GM20431 (cell line): Measurements from ENCODE around the gene MTFP1.

Experiments used
- in situ Hi-C: fragments of 300-500 bp; cut with MseI, MboI; formaldehyde crosslinking; loops from one replicate; pipeline ENCODE4 v1.15.0; 2020; ENCODE audit warnings: low sequenced_read_pairs; ENCODE audit not compliant: unreplicated experiment

The MTFP1 gene, protein sequence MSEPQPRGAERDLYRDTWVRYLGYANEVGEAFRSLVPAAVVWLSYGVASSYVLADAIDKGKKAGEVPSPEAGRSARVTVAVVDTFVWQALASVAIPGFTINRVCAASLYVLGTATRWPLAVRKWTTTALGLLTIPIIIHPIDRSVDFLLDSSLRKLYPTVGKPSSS

DNA sequence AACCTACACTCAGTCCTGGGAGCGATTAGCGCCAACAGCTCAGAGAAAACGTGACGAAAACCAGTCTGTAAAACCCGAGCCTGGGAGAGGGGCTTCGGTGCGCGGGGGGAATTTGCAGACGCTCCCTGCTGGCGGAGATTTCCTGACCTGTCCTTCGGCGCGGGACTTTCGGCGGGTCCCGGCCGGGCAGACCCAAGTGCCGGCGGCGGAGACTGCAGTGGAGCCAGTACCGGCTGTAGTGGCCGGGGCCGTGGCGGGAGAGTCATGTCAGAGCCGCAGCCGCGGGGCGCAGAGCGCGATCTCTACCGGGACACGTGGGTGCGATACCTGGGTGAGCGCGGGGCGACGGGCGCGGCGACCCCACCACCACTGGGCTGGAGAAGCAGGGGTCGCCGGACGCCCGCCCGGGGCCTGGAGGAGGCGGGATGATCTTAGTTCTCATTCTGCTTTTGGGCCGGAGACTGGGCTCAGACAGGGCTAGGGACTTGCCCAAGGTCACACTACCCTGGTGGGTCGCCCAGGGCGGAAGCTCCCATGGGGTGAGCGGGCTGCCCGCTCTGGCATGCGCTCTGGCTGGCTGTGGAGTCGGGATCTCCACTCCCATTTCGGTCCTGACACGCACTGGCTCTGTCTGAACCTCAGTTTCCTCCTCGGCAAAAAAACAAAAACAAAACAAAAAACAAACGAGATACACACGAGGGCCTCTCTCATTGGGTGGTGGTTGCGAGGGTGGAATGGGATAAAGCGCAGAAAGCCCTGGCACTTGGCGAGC is at the start of gene MTFP1:
MTFP1 (plus strand) TSS at position 153 of the 772 bp plus-strand sequence; CDS start at position 265, 112 bp downstream.
- in situ Hi-C loops: no loop called here

DNA sequence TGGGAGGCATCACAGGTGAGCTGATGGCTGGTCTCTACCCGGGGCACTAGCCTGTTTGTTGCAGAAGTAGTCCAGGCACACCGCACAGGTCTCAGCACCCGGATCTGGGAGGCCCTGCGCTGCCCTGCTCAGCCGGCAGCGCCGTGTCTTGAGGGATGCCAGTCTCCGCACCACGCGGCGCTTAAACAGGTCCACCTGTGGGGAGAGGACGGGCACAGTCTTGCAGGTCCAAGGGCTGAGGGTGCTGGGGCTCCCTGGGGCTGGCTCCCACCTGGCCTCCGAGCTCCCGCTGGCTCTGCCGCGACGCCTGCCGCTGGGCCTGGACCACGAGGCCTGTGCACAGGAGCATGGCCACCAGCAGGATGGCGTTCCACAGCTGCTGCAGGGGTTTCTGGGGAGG is 45.6 kb upstream of the MTFP1 start:
- in situ Hi-C loops: loop anchor here (10.0 kb wide), 2 partner anchors 95 to 275 kb away; partner anchors contain the start of gene CASTOR1

DNA sequence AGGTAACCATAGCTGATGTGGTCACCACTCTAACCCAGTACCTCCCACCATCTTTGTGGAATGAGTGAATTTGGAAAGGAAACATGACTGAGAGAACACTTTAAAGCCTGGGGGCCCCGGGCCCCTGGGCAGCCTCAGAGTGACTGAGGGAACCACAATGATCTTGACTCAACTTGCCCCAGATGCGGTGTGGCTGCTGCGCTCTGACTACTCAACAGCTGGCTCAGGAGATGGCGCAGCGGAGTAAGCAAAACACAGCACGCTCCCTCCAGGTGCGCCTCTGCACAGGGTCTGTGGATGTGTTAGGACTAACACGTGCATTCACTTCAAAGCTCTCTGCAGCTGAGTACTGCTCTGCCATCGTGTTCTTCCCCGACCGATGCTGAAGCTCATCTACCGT is 44.3 kb upstream of the MTFP1 start:
- in situ Hi-C loops: loop anchor here (10.0 kb wide), 2 partner anchors 96 to 276 kb away; partner anchors contain the start of gene CASTOR1

DNA sequence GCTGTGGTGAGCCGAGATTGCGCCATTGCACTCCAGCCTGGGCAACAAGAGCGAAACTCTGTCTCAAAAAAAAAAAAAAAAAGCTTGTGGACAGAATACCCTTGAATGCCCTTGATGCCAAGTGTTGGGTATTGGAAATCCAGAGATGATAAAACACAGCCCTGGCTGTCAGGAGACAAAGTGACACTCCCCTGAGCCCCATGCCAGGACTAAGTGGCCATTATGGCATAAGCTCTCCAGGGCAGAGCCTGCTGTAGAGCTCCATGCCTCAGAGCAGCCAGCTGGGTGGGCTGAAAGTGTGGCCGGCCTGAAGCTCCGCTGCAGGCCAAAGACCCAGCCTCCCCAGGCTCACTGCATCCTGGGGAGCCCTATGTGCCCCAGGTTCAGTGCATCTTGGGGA is 43.2 kb upstream of the MTFP1 start:
- in situ Hi-C loops: loop anchor here (10.0 kb wide), 2 partner anchors 98 to 278 kb away; partner anchors contain the start of gene CASTOR1

DNA sequence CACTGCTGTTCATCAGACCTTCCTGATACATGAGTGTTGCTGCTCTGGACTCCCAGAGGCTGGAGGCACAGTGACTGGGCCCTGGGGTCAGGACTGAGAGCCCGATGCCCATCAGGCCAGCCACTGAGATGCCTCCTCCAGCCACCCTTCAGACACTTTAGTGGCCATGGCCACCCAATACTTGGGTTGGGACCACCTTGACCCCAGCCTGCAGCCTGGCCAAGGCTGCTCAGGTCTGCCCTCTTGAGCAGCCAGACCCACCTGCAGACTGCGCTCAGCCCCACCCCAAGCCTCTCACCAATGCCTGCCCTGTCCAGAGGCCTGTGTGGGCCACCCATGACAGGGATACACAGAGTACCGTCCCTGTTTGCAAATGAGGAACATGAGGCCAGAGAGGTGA is 42.5 kb upstream of the MTFP1 start:
- in situ Hi-C loops: loop anchor here (10.0 kb wide), 2 partner anchors 98 to 278 kb away; partner anchors contain the start of gene CASTOR1

DNA sequence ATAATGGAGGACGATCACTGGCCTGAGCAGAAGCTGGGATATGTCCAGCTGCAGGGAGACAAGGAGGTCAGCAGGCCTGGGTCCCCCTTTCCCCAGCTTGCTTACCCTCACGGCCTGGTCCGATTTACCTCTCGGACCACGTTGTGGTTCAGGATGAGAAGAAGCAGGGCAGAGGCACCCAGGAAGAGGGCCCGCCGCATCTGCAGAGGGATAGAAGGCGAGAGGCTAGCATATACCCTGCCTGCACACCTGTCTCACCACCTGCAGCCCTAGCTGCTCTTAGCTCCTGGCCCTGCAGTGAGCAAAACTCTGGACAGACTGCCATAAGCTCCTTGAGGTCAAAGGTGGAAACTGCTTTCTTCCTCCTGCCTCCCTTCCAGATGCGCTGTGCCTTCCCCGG is 39.6 kb upstream of the MTFP1 start:
- in situ Hi-C loops: loop anchor here (10.0 kb wide), 2 partner anchors 101 to 281 kb away; partner anchors contain the start of gene CASTOR1

DNA sequence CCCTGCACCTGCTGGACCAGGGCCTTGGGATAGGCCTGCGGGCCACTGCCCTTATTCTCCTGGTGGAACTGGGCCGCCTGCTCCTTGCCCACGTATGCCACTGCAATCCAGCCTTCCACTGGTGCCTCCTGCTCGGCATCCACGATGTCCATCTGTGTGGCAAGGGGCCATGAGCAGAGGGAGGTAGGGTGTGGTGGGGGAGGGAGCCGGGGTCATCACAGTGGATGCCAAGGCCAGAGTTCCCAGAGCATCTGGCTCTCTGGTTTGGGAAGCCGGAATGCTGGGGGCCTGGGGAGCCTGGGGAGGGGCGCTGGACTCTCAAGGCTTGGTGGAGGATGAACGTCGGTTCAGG is 39.0 kb upstream of the MTFP1 start:
- in situ Hi-C loops: loop anchor here (10.0 kb wide), 2 partner anchors 102 to 282 kb away; partner anchors contain the start of gene CASTOR1

DNA sequence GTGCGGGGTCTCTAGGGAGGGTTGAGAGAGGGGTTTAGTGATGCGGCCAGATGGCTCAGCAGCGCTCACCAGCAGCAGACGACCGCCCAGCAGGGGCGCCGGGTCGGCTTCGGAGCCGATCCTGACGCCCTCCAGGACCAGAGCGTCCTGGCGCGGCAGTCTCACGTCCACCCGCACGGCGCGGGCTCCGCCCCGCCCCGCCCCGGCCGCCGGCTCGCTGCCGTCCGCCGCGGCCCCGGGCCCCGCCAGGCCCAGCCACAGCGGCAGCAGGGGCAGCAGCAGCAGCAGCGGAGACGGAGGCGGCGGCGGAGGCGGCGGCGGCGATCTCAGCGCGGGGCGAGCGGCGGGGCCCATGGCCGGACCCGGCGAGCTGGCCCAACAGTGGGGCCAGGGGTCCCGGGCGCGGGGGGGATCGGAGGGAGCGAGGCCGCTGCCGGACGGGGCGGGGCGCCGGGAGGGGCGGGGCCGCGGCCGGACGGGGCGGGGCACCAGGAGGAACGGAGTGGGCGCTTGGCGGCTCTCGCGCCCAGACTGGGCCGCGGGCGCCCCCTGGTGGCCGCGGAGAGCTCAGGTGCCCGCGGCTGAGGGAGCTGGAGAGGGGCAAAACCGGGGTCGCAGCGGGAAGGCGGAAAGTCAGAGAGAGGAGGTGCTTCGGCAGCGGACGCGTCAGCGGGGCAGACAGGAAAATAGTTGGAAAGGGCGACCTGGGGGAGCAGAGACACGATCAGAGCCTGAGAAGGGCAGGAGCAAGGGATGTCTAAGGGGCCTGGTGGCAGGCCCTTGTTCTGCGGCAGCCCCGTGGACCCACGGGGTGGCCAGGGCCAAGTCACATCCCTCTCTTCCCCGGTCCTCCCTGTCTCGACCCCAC is 38.4 kb upstream of the MTFP1 start, which contains the start of gene RNF215:
RNF215 (minus strand) TSS at position 452 of the 868 bp plus-strand sequence; CDS start at position 354, 98 bp downstream.
- in situ Hi-C loops: loop anchor here (10.0 kb wide), 2 partner anchors 102 to 282 kb away; partner anchors contain the start of gene CASTOR1

DNA sequence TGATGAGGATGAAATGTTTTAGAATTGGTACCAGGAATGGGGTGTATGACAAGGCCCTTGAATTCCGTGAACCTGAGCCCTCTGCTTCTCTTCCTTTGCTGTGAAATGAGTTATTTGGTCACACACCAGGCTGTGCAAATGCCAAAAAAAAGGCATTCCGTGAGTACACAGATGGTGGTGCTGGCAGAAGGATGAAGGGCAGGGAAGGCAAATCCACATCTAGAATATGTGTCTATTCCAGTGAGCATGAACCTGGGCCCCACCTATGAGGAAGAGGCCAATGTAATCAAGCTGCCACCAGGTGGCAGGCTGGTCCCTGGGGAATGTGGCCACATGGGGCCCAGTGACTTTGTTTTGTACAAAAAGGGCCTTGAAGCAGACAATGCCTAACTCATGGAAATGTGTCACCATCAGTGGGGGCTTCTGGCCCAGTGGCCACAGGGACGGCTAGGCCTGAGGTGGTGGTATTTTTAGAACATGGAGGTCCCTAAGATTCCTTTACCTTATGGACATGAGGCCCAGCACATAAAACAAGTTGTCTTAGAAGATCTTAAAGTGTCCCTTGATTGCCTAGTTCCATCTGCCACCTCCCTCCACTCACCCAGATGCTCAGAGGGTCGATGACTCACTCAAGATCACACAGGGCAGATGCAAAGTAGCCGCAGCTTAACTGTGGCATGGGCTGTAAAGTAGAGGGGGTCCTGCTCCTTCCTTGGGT is 34.4 kb upstream of the MTFP1 start:
- in situ Hi-C loops: no loop called here

DNA sequence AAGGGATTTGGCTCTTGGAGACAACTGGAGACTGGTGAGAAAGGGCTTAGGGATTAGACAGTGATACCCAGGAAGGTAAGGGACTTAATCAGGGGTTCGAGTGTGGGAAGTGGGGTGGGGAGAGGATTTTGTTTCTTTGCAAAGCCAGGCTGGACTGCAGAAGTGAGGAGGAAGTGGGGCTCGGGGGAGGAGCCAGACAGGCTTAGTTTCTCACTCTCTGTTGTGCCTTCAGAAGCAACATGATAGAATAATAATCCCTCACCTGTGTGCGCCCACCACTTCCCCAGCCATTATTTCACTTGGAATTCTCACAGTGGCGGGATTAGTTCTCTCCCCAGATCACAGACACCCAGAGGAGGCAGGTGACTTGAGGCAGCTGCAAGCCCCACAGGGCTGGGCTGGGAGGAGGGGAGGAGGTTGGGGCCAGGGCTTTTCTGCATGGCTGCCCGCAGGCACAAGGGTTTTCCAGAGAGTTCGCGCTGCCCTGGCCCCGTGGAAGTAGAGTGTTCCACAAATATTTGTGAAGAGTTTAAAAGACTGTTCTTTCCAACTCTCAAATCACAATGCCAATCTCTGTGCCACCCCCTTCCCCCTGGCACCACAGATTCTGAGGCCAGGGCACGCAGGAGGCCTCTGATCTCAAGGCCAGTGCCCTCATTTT is 32.8 kb upstream of the MTFP1 start:
- in situ Hi-C loops: no loop called here

DNA sequence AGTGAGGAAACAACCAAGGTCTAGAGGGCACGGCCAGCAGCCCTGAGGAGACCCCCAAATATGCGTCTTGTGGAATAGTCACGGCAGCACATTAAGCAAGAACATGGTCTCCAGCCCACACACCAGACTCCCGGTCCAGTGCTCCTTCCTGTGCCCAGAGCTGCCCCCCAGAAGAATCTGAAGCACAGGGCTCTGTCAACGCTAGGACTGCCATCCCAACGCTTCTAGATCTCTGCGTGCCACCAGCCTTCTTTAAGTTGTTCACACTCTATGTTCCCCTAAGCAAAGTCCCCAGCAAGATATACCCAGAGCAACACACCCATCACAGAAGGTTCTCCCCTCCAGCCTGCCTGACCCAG is 32.3 kb upstream of the MTFP1 start:
- in situ Hi-C loops: no loop called here

DNA sequence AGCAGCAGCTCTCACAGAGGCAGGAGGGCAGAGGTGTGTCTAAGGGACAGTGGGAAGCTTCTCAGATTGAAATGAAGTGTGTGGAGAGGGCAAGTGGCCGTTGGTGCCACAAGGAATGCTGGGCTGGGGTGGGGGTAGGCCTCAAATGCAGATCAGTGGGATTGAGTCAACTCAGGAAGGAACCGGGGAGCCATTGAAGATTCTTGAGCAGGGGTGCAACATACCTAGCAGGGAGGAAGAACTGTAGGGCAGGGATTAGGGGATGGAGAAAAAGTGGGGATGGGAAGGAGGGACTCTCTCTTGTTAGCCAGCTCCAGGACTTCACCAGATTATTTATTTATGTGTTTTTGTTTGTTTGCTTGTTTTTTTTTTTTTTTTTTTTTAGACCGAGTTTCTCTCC is 31.7 kb upstream of the MTFP1 start:
- in situ Hi-C loops: no loop called here

DNA sequence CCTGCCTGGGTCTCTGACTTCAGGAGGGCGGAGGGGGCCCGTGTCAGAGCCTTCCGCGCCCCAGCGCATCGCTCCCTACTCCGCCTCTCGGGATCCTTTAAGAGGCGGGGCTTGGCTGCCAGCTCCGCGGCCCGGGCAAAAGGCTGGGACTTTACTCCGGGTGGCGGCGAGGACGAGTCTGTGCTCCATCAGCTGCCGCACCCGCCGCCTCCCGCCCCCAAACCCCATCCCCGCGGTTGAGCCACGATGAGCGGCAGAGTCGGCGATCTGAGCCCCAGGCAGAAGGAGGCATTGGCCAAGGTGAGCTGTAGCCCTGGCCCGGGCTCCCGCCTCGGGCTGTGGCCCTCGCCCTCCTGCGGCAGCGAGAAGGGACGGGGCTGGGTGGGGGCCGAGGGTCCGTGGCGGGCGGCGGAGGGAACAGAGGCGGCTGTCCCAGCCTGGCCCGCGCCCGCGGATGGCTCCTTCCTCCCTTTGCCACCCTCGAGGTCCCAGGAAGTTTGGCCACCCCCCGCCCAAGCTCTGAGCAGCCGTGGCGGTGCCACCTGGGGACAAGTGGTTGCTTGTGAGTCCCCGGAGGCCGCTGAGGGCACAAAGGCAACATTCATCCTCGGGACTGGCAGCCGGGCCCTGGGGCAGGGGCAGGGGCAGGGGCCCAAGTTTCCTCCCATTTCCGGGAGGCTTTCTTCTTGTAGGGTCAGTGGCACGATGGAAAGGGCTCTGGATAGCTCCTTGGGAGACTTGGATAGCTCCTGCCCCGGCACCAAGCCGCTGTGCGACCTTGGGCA is 28.5 kb upstream of the MTFP1 start, which contains the start of gene SEC14L2:
SEC14L2 (plus strand) TSS at position 148 of the 785 bp plus-strand sequence; CDS start at position 247, 99 bp downstream.
- in situ Hi-C loops: no loop called here

DNA sequence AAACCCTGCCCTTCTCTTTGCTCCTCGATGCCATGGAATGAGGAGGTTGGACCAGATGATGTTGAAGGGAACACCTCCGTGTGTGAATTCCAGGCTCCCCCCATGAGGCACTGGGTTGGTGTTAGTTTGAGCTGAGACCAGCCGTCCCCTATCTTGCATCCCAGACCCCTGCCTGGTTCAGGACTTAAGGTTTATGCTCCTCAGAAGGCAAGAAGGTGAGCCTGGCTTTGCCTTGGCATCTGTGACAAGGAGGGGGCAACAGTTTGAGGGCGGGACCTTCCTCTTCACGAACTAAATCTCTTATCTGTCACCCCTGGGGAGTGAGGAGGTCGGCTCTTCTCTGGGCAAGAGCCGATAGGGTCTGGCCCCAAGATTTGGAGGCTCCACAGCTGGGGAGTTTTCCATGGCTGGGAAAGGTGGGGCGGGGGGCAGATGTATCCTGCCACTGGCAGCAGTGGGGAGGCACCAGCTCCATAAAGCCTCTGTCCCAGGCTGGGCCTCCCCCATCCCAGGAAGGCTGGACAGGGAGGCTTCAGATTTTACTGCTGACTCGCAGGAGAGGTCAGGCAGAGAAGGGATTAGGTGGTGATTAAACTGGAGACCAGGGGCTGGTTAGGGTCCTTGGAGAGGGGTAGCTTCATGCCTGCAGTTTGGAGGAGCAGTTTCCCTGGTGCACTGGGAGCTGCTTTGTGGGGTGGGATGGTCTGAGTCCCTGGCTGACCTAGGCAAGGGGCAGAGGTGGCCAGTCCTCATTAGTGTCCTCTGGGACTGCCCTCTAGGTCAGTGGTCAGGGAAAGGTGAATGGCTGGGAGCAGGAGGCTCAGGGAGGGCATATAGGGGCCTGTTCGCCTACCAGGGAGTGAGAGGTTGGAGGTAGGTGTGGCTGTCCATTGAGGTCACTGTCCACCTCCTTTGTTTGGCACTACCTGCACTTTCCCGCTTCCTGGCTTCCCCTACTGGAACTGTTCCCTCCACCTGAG is 27.6 kb upstream of the MTFP1 start:
- in situ Hi-C loops: no loop called here

DNA sequence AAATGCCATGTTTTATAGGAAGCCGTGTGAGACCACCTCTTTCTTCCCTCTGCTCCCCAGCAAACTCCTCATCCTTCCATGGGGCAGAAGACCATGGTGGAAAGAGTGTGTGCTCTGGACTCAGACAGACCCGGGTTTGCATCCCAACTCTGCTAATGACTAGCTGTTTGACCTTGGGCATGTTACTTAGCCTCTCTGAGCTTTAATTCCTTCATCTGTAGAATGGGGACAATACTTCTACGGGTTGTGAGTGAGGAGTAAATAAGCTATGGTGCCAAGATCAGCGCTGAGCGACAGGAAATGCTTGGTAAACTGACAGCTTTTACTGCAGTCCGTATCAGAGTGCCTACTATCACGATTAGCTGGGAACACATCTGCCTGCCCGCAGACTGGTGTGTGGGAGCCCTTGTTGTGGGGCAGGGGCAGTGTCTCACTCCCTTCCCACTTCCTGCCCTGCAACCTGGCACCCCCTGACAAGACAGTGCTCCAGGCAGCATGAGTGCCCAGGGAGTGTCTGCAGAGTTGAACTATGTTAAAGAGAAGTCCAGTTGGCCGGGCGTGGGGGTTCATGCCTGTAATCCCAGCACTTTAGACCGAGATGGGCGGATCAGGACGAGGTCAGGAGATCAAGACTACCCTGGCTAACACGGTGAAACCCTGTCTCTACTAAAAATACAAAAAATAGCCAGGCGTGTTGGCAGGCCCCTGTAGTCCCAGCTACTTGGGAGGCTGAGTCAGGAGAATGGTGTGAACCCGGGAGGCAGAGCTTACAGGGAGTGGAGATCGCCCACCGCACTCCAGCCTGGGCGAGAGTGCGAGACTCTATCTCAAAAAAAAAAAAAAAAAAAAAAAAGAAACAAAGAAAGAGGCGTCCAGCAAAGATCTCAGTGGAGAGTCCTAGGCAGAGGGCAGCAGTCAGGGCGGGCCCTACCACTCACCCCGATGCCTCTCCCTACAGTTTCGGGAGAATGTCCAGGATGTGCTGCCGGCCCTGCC is 26.6 kb upstream of the MTFP1 start:
- in situ Hi-C loops: no loop called here

DNA sequence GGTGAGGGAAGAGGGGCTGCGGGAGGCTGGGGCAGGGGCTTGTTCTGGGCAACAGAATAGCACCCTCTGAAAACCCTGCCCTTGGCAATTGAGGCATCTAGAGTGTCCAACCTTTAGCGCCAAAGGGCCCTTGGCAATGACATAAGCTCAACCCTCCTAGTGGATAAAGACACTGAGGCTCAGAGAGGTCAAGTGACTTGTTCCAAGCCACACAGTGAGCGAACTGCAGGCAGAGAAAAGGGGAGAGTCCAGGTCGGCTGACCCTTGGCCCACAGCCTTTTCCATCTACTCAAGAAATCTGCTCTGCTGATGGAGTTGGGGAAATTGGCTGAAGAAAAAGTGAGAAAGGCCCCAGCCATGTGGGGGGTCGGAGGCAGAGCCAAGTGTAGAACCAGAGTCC is 25.9 kb upstream of the MTFP1 start:
- in situ Hi-C loops: no loop called here
